A673 (cell line): ENCODE data around the gene NIFK.

Experiments used
- EZH2 ChIP-seq: fragments of 200-600 bp; sonication (generic); IDR thresholded peaks from 2 replicates; pipeline ENCODE4 v1.6.1; 2017; ENCODE audit warnings: borderline replicate concordance, low read depth, mild to moderate bottlenecking, mixed read lengths, antibody characterized with exemption, low read length; ENCODE audit not compliant: poor library complexity, severe bottlenecking
- TF ChIP-seq, protein P1 (sequence below): fragments of 300-800, 200-600 bp; sonication (generic); conservative IDR thresholded peaks from 2 replicates; pipeline ENCODE4 v1.5.1; 2017; ENCODE audit warnings: low read depth, mild to moderate bottlenecking, antibody characterized with exemption, low read length, moderate library complexity, mixed read lengths

DNA sequence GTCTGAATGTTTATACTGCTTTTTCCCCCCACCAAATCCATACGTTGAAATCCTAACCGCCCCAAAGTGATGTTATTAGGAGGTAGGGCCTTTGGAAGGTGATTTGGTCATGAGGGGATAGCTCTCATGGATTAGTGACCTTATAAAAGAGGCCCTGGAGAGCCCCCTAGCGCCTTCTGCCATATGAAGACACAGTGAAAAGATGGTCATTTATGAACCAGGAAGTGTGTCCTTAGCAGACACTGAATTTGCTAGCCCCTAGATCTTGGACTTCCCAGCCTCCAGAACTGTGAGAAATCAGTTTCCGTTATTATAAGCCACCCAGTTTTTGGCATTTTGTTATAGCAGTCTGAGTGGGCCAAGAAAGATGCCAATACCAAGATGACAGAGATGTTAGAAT, 11.5 kb upstream of the NIFK start:
- TF ChIP-seq, protein P1, sequence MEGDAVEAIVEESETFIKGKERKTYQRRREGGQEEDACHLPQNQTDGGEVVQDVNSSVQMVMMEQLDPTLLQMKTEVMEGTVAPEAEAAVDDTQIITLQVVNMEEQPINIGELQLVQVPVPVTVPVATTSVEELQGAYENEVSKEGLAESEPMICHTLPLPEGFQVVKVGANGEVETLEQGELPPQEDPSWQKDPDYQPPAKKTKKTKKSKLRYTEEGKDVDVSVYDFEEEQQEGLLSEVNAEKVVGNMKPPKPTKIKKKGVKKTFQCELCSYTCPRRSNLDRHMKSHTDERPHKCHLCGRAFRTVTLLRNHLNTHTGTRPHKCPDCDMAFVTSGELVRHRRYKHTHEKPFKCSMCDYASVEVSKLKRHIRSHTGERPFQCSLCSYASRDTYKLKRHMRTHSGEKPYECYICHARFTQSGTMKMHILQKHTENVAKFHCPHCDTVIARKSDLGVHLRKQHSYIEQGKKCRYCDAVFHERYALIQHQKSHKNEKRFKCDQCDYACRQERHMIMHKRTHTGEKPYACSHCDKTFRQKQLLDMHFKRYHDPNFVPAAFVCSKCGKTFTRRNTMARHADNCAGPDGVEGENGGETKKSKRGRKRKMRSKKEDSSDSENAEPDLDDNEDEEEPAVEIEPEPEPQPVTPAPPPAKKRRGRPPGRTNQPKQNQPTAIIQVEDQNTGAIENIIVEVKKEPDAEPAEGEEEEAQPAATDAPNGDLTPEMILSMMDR, result peak; percentile 56
- no peak for TF ChIP-seq EZH2
